Activated CD4-positive, alpha-beta memory T cell treated with anti-CD3 and anti-CD28 coated beads, Interleukin-2, amount 10 ng/mL, durations not matched to agents 7 days and 5 days (primary cell): Measurements from ENCODE around the gene ANKFN1. TPM values are rescaled to one million over a fixed set of nuclear protein-coding genes. Genes with fewer than 3 reads are reported as not detected.
"Not testable (repeated sequence)": the region's sequence is repeated elsewhere in the genome, so short reads cannot be mapped to it uniquely, and the experiment has no call there.

Source experiments
- CTCF ChIA-PET: fragments of 350-600 bp; sonication (Branson Sonifier 250); formaldehyde crosslinking; loops from one replicate; lab custom pipeline; 2021; ENCODE audit warnings: antibody characterized with exemption, inconsistent platforms; lab: Charles Lee
- POLR2A ChIA-PET: fragments of 350-600 bp; sonication (Branson Sonifier 250); formaldehyde crosslinking; loops from one replicate; lab custom pipeline; 2021; ENCODE audit warnings: antibody characterized with exemption; lab: Charles Lee
- DNase-seq: peaks from one replicate; pipeline ENCODE4 v3.0.0-alpha.2; 2020
- H3K27ac Mint-ChIP-seq: one replicate; pipeline ENCODE4 v1.8.0; 2021; ENCODE audit warnings: mild to moderate bottlenecking, mixed read lengths
- H3K27me3 Mint-ChIP-seq: one replicate; pipeline ENCODE4 v1.8.0; 2021; ENCODE audit warnings: mixed read lengths
- H3K36me3 Mint-ChIP-seq: one replicate; pipeline ENCODE4 v1.8.0; 2021; ENCODE audit warnings: low read depth, mixed read lengths
- H3K4me1 Mint-ChIP-seq: one replicate; pipeline ENCODE4 v1.8.0; 2021; ENCODE audit warnings: mixed read lengths
- H3K4me3 Mint-ChIP-seq: one replicate; pipeline ENCODE4 v1.8.0; 2021; ENCODE audit warnings: mild to moderate bottlenecking, mixed read lengths
- H3K9me3 Mint-ChIP-seq: one replicate; pipeline ENCODE4 v1.8.0; 2021; ENCODE audit warnings: mixed read lengths
- total RNA-seq, 2 experiments: library from RNA; stranded (reverse); gene quantifications; one replicate each; pipeline ENCODE4 v1.2.3, GENCODE V29; 2021

The ANKFN1 gene
- total RNA-seq, 2 experiments from 2014 or later: not detected

DNA sequence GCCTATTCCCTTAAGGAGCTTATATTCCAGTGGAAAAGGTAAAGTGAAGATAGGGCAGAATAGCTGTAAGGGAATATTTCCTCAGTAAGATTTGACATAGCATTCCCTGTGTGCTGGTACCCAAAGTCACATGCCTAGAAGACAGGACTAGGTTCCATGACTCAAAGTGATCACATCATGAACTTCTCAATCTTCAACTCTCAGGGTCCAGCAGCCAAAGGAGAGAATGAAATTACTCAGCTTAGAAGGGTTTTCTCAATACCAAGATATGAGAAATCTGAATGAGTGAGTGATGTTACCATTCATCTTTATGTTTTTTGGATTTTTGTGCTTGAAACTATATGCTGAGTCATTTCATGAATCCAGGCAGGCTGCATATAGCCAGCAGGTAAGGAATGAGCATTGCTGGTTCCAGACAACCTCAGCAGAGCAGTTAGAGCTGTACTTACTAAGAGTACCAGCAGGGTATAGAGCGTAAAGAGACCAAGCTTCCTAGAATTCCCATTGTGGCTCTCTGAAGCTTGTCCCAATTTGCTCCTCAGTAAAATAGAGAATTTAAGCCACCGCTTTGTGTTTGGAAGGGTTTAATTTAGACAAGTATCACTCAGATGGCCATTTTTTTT is 91.1 kb downstream of the ANKFN1 start:
- H3K9me3 Mint-ChIP-seq: no peaks in the 10 kb centered on the region
- ChIA-PET CTCF (no interaction called here), POLR2A (no interaction called here)
- no peaks in the 10 kb centered on the region for H3K4me1 Mint-ChIP-seq
- no peak overlapping the region for H3K4me3 Mint-ChIP-seq
- H3K27me3 Mint-ChIP-seq: peaks cover 3% of the 10 kb centered on the region
- no peaks in the 10 kb centered on the region for H3K36me3 Mint-ChIP-seq
- no peak for DNase-seq
- no peak overlapping the region for H3K27ac Mint-ChIP-seq

DNA sequence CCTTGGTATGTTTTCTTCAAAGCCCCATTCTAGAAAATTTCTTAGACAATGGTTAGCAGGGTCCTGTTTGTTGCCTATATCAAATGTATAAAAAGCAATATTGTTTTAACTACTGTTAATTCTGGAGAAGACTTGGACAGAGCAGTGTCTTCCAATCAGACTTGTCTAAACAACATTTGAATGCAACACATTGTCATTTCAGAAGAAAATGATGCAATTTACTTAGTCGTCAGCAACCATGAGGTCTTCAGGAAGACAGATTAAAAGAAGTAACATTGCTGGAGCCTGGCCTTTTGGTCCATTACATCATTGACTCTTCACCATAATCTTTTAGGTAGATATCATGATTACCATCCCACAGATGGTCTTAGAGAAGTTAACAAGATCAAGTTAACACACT is 94.5 kb downstream of the ANKFN1 start:
- peaks cover 3% of the 10 kb centered on the region for H3K27me3 Mint-ChIP-seq
- H3K36me3 Mint-ChIP-seq: no peaks in the 10 kb centered on the region
- H3K4me3 Mint-ChIP-seq: no peak overlapping the region
- no peaks in the 10 kb centered on the region for H3K9me3 Mint-ChIP-seq
- no peak overlapping the region for H3K27ac Mint-ChIP-seq
- ChIA-PET CTCF (no interaction called here), POLR2A (no interaction called here)
- H3K4me1 Mint-ChIP-seq: no peaks in the 10 kb centered on the region
- no peak for DNase-seq

DNA sequence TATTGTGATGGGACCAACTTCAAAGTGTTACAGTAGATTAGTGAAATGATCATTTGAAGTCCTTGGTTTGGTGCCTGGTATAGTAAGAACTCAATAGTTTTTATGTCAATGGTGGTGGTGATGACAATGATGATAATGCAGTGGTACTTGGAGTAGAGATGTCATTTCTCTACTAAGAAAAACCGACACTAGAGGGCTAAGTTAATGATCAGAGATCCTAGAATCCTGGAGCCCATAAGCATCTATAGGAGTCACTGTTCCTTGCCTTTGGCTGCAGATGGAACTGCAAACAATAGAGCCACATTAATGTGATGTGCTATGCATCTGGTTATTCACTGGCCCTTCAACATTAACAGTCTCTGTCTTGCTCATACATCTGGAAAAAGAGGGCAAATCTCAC is 103.8 kb downstream of the ANKFN1 start:
- CTCF ChIA-PET: no interaction called here
- no peaks in the 10 kb centered on the region for H3K27me3 Mint-ChIP-seq
- no peaks in the 10 kb centered on the region for H3K4me1 Mint-ChIP-seq
- H3K27ac Mint-ChIP-seq: no peak overlapping the region
- H3K4me3 Mint-ChIP-seq: no peak overlapping the region
- no peaks in the 10 kb centered on the region for H3K36me3 Mint-ChIP-seq
- H3K9me3 Mint-ChIP-seq: no peaks in the 10 kb centered on the region
- DNase-seq: no peak
- POLR2A ChIA-PET: no interaction called here

DNA sequence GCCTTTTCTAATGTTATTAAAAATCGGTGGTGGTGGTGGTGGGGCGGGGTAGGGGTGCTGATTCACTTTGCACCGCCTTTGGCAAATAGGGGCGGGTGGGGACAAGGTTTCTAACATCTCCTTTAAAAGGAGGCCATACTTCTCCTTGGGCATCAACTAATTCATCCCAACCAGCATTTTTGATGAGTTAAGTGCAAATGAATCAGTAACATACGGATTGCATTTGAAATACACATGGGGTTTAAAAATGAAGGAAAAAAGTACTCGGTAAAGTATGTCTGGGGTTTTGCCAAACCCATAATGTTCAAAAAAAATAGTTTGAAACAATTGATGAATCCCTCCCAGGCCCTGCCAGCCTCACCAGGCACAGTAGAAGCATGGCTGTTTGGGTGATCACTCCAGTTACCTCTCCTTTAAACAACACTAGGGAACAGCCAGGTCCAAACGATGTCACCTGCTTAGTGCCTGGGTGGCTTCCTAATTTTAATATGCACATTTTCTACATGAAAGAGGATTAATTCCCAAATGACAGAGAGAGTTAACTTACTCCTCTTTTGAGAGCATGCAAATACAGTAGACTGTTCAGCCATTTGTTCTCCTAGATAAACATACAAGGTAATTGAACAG is 107.2 kb downstream of the ANKFN1 start:
- H3K27ac Mint-ChIP-seq: no peak overlapping the region
- no peak overlapping the region for H3K4me3 Mint-ChIP-seq
- H3K4me1 Mint-ChIP-seq: no peaks in the 10 kb centered on the region
- CTCF ChIA-PET: no interaction called here
- POLR2A ChIA-PET: no interaction called here
- no peak for DNase-seq
- peaks cover 4% of the 10 kb centered on the region for H3K27me3 Mint-ChIP-seq
- no peaks in the 10 kb centered on the region for H3K9me3 Mint-ChIP-seq
- H3K36me3 Mint-ChIP-seq: no peaks in the 10 kb centered on the region

DNA sequence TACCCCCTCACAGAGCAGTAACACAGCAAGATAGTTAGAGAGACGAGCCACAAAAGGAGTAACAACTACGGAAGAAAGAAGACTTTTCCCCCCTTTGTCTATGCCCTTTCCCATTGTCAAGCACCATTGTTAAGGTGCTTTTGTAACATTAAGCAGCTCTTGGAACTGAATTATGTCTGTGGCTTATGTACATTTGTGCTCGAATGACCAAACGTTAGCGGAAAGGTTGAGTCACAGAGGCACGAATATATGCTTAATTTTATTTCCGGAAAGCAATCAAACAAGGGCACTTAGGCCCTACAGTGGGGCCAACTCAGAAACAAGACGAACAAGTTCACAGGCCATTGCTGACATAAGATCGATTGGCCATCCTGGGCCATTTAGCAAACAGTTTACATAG is 109.5 kb downstream of the ANKFN1 start:
- DNase-seq: no peak
- CTCF ChIA-PET: no interaction called here
- POLR2A ChIA-PET: no interaction called here
- H3K9me3 Mint-ChIP-seq: no peaks in the 10 kb centered on the region
- peaks cover 4% of the 10 kb centered on the region for H3K27me3 Mint-ChIP-seq
- H3K27ac Mint-ChIP-seq: no peak overlapping the region
- no peaks in the 10 kb centered on the region for H3K4me1 Mint-ChIP-seq
- no peak overlapping the region for H3K4me3 Mint-ChIP-seq
- no peaks in the 10 kb centered on the region for H3K36me3 Mint-ChIP-seq

DNA sequence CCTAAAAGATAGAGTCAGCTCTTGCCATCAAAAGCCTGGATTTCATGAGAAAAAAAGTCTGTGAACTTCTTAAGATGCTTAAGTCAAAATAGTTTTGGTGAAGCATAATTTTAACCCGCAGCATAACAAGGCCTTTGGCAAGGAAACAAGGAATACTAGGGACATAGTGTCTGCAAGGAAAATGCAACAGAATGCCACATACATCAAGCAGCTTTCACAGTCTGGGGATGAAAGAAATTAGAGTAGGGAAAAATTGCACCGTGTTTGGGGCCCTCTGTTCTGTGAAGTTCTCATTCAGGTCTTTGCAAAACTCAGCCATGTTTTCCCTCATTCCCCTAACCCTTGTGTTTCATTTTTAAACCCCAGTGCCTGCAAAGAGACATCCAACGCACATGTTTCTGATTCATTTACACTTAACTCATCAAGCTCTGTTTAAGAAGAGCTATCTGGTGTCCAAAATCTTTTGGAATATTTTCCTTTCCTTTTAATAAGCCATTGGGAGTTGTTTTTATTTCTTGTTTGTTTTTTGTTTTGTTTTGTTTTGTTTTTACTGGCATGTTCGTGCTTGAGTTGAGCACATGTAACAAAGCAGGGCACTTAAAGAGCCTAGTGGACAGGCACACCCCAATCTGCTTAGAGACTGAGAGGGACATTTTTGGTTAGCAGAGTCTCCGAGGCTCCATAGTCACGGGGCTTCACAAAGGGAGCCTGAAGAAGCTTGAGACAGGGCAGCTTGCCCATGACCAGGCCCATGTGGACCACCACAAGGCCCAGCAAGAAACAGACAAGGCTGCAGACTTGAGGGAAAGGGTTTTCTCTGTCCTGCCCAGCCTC is 116.5 kb downstream of the ANKFN1 start:
- POLR2A ChIA-PET: no interaction called here
- Mint-ChIP-seq H3K4me3 (no peak overlapping the region), H3K4me1 (no peaks in the 10 kb centered on the region), H3K36me3 (no peaks in the 10 kb centered on the region), H3K9me3 (no peaks in the 10 kb centered on the region), H3K27me3 (no peaks in the 10 kb centered on the region), H3K27ac (no peak overlapping the region)
- DNase-seq: no peak
- CTCF ChIA-PET: no interaction called here

DNA sequence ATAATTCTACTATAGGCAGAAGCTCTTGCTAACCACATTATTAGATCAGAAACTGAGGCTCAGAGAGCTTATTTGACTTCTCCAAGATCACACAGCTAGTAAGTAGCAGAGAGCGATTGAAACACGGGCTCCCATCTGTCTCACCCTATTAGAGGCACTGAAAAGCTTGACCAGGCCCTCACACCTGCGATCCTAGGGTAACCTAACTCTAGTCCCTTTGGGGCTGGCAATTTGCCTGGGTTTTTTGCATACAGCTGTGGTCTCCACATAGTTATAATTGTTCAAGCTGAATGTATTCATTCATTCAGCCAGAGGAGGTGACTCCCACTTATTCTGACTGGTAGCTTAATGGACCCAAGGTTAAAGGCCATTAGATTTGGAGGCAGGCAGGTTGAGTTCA is 121.2 kb downstream of the ANKFN1 start:
- no peak overlapping the region for H3K27ac Mint-ChIP-seq
- H3K4me3 Mint-ChIP-seq: no peak overlapping the region
- POLR2A ChIA-PET: no interaction called here

DNA sequence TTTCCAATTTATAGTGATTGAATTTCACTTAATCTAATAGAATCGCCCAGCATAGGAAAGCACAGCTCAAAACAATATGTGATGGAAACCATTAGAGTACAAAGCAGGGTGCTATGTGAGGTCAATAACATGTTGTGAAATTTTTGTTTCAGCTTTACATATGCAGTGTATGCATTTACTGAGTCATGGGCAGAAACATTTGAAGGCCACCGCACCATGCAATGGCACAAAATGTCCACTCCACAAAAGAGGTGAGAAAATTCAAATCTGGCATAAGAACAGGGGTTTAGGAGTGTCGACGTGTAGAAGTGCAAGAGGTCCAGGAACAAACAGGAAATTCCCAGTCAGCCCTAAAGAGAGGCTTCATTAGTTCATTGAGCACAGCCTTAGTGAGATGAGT is 131.2 kb downstream of the ANKFN1 start:
- Mint-ChIP-seq H3K27ac (no peak overlapping the region), H3K9me3 (no peaks in the 10 kb centered on the region), H3K4me1 (no peaks in the 10 kb centered on the region), H3K36me3 (no peaks in the 10 kb centered on the region), H3K4me3 (no peak overlapping the region), H3K27me3 (no peaks in the 10 kb centered on the region)
- ChIA-PET CTCF (no interaction called here), POLR2A (no interaction called here)
- DNase-seq: no peak

More for the DNA sequence above, 121.2 kb downstream of the ANKFN1 start:
- CTCF ChIA-PET: no interaction called here
- H3K9me3 Mint-ChIP-seq: no peaks in the 10 kb centered on the region
- no peaks in the 10 kb centered on the region for H3K36me3 Mint-ChIP-seq
- no peaks in the 10 kb centered on the region for H3K27me3 Mint-ChIP-seq
- no peaks in the 10 kb centered on the region for H3K4me1 Mint-ChIP-seq
- DNase-seq: no peak

DNA sequence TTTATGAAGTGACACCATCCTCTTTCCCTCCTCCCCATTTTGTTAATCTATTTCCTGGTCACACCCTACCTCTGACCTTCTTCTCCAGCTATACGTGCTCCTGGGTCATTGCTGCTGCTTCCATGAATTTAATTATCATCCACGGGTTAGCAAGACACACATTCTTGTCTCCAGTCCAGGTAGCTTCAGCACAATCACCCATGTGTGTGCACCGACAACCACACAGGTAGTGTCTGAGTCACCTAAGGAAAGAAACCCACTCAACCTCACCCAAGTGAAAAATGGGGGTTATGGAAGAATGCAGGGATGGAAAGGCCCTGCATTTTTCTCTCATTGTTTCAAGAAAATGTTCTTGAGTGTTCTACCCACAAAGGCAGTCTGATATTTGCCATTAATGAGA is 135.5 kb downstream of the ANKFN1 start:
- DNase-seq, POLR2A ChIA-PET, CTCF ChIA-PET, H3K4me1 Mint-ChIP-seq, H3K4me3 Mint-ChIP-seq, H3K9me3 Mint-ChIP-seq, H3K27ac Mint-ChIP-seq, H3K36me3 Mint-ChIP-seq, H3K27me3 Mint-ChIP-seq: not testable (repeated sequence)

DNA sequence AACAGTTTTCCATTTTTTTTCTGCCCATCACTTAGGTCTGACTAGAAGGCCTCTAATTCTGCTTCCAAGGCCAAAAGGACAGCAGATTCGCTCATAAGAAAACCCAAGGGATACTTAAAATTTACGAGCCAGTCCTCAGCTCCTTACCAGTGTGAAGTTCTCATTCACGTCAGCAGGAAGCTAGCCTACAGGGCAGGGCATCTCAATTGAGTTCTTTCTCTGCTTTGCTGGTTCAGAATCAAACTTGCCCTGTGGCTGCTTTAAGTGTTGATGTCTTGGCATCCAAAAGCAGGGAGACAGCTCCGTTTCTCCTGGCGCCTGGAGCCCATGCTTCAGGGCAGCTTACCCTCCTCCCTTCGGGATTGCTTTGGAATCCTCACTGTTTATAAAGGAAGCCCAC is 136.0 kb downstream of the ANKFN1 start:
- ChIA-PET CTCF (no interaction called here), POLR2A (no interaction called here)
- H3K4me3 Mint-ChIP-seq: no peak overlapping the region
- no peaks in the 10 kb centered on the region for H3K9me3 Mint-ChIP-seq
- no peak for DNase-seq
- no peaks in the 10 kb centered on the region for H3K27me3 Mint-ChIP-seq
- no peak overlapping the region for H3K27ac Mint-ChIP-seq
- no peaks in the 10 kb centered on the region for H3K36me3 Mint-ChIP-seq
- H3K4me1 Mint-ChIP-seq: peaks cover 4% of the 10 kb centered on the region

DNA sequence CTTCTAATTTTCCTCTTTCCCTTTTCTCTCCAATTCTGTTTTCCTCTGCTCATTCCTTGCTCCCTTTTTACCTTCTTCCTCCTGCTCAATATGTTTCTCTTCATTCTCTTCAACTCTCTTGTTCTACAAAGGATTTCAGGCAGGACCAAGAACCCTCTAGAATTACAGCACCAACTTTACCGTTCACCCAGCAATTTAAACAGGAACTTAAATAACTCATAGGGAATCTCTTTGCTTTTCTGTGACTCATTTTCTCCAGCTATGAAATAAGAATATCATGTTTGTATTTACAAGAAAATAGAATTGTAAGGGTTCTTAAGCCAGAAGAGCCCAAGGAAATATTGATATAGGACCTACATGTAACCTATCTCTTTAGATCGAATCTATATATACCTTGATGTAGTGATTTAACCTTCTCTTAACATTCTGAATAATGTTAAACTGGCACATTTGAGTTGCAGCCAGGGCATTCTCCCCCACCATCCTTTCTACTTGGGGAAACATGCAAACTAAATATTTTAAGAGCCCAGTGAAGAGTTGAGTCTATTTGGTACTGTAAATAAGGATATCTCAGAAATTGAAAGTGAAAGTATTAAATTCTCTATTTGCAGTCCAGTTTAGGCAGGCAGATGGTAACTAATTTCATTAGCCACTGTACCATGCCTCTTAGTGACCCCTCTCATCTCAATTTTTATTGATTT is 137.0 kb downstream of the ANKFN1 start:
- no peaks in the 10 kb centered on the region for H3K9me3 Mint-ChIP-seq
- H3K4me1 Mint-ChIP-seq: peaks cover 4% of the 10 kb centered on the region
- H3K27ac Mint-ChIP-seq: no peak overlapping the region
- POLR2A ChIA-PET: no interaction called here
- peak overlapping the region; percentile 56 for H3K4me3 Mint-ChIP-seq
- CTCF ChIA-PET: no interaction called here
- H3K27me3 Mint-ChIP-seq: no peaks in the 10 kb centered on the region
- H3K36me3 Mint-ChIP-seq: no peaks in the 10 kb centered on the region
- DNase-seq: no peak

DNA sequence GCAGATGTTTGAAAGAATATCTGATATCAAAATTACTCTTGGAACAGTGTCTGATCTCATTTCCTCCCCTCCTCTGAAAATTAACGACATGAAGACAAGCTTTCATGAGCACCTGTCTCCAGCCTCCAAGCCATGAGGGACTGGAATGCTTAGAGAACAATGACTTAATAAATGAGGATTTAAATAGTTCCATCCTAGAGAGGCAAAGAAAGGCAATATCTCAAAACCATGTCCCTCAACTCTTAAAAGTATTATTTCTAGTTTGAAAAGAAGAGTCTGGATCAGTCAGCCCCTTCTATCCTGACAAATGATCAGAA is 137.5 kb downstream of the ANKFN1 start:
- Mint-ChIP-seq H3K4me3 (peak overlapping the region; percentile 56), H3K9me3 (no peaks in the 10 kb centered on the region), H3K27ac (no peak overlapping the region), H3K36me3 (no peaks in the 10 kb centered on the region), H3K4me1 (peaks cover 4% of the 10 kb centered on the region), H3K27me3 (no peaks in the 10 kb centered on the region)
- CTCF ChIA-PET: no interaction called here
- no peak for DNase-seq
- POLR2A ChIA-PET: no interaction called here

DNA sequence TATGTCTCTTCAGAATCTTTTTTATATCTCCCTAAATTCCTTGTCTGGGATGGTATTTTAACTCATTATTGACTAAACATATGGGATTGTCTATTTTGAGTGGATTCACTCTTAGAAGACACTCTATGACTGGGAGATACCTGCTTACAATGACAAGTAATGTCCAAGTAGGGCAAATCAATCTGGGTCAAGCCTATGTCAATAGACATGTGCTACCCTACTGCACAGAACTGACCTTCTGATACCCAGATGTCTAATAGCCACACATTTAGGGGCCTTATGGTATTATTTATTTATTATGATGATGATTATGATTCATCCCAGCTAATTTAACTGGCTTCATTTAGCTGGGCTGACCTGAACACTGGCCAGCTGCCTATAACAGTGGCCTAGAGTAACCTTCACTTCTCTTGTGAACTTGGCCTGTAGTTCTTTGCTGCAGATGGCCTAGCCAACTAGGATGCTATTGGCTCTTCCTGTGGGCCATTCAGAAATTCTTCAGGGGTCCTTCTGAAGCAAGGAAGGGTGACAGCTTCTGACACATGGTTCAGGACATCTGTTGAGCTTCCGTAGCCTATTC is 138.0 kb downstream of the ANKFN1 start:
- no peak overlapping the region for H3K27ac Mint-ChIP-seq
- POLR2A ChIA-PET: no interaction called here
- no peak for DNase-seq

More for the DNA sequence above, 138.0 kb downstream of the ANKFN1 start:
- peaks cover 4% of the 10 kb centered on the region for H3K4me1 Mint-ChIP-seq
- no peaks in the 10 kb centered on the region for H3K27me3 Mint-ChIP-seq
- H3K4me3 Mint-ChIP-seq: no peak overlapping the region
- H3K36me3 Mint-ChIP-seq: no peaks in the 10 kb centered on the region
- CTCF ChIA-PET: no interaction called here
- no peaks in the 10 kb centered on the region for H3K9me3 Mint-ChIP-seq
